HG03159 (cell line): ENCODE data around the gene DOCK8.
"Not testable (repeated sequence)": the region's sequence is repeated elsewhere in the genome, so short reads cannot be mapped to it uniquely, and the experiment has no call there.

ENCODE experiments used
- ATAC-seq: cut with Tn5 transposase; IDR thresholded peaks from one replicate; pipeline ENCODE4 v1.9.1; 2021; ENCODE audit warnings: mild to moderate bottlenecking, moderate library complexity; ENCODE audit not compliant: unreplicated experiment

DOCK8 gene

GRCh38 chr9:214648-215493 lies at the start of gene DOCK8:
Gene DOCK8, plus strand, starts transcription at chr9:214865. Its CDS starts 112 bp downstream, at chr9:214977.
- peak; percentile 87 for ATAC-seq

- not testable (repeated sequence) for ATAC-seq
These were observed 44.9 kb upstream of the DOCK8 start for GRCh38 chr9:169757-170156.

GRCh38 chr9:178140-178825 lies 36.4 kb upstream of the DOCK8 start:
- ATAC-seq: not testable (repeated sequence)

- not testable (repeated sequence) for ATAC-seq
These were observed 35.7 kb upstream of the DOCK8 start, which contains the start of gene ZNG1A for GRCh38 chr9:178970-179383. Gene ZNG1A, minus strand, starts transcription at chr9:179056. Its CDS starts 87 bp downstream, at chr9:178969.

GRCh38 chr9:199601-200000 lies 15.1 kb upstream of the DOCK8 start:
- not testable (repeated sequence) for ATAC-seq

- no peak for ATAC-seq
These were observed 8.2 kb upstream of the DOCK8 start for GRCh38 chr9:206481-206880.

GRCh38 chr9:209143-209758 lies 5.4 kb upstream of the DOCK8 start:
- ATAC-seq: no peak

- ATAC-seq: no peak
These were observed 3.6 kb upstream of the DOCK8 start for GRCh38 chr9:211036-211435.

- no peak for ATAC-seq
These were observed 3.1 kb upstream of the DOCK8 start for GRCh38 chr9:211557-211956.

- ATAC-seq: no peak
These were observed 2.4 kb upstream of the DOCK8 start for GRCh38 chr9:212297-212696.

GRCh38 chr9:213901-214300 lies 764 bp upstream of the DOCK8 start:
- ATAC-seq: not testable (repeated sequence)

GRCh38 chr9:214351-214647 lies 366 bp upstream of the DOCK8 start:
- no peak for ATAC-seq

GRCh38 chr9:215631-216155 lies 1.0 kb downstream of the DOCK8 start:
- ATAC-seq: no peak

GRCh38 chr9:216866-217265 lies 2.2 kb downstream of the DOCK8 start:
- no peak for ATAC-seq

- ATAC-seq: no peak
These were observed 3.3 kb downstream of the DOCK8 start for GRCh38 chr9:217950-218349.

GRCh38 chr9:219036-219435 lies 4.4 kb downstream of the DOCK8 start:
- ATAC-seq: not testable (repeated sequence)

- ATAC-seq: no peak
These were observed 5.2 kb downstream of the DOCK8 start for GRCh38 chr9:219670-220365.

- ATAC-seq: no peak
These were observed 7.5 kb downstream of the DOCK8 start for GRCh38 chr9:221989-222776.

- no peak for ATAC-seq
These were observed 8.5 kb downstream of the DOCK8 start for GRCh38 chr9:223152-223551.

GRCh38 chr9:224026-224425 lies 9.4 kb downstream of the DOCK8 start:
- ATAC-seq: no peak
